ENCODE measurements around the gene SEZ6L.

DNA sequence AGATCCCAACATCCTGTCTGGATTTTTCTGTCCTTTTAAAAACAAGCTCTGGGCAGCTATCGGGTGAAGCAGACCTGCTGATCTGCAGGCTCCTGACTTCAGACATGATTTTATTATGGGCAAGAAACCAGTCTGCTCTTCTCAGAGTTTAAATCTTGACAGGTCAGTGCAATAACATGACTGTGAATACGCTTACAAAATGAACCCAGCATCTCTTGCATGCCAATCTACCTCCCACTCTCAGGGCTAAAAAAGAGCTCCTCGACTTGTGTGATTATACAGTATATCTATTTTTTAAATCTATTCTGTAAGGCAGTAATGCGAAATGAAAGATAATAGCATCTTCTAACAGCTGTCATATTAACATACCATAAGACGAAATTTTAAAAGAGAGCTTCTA lies 241.1 kb downstream of the SEZ6L start:
- TF ChIP-seq CTCF (IDR thresholded peaks at IDR 0.05; ENCODE audit: low read length) (no peak), EZH2 (IDR thresholded peaks at IDR 0.05; ENCODE audit: borderline replicate concordance, low read length) (no peak)
